ENCODE measurements around the gene FNDC3B.

Gene FNDC3B

GRCh38 chr3:172009803-172010202 is 29.6 kb upstream of the FNDC3B start:
- no peak overlapping the region for H3K27ac ChIP-seq

GRCh38 chr3:172012775-172013174 is 26.6 kb upstream of the FNDC3B start:
- Histone ChIP-seq H3K36me3 (no peaks in the 10 kb centered on the region), H3K4me3 (ENCODE audit: low read depth in 1 of 2, low read length in 1 of 2) (no peak overlapping the region), H3K4me1 (ENCODE audit: control insufficient read depth in 1 of 2, insufficient read depth in 1 of 2, low read depth in 1 of 2, low read length in 1 of 2) (no peaks in the 10 kb centered on the region), H3K27me3 (no peaks in the 10 kb centered on the region), H3K27ac (no peak overlapping the region), H3K9me3 (no peaks in the 10 kb centered on the region)
- no peak for TF ChIP-seq CTCF (IDR thresholded peaks at IDR 0.05)

More at GRCh38 chr3:172009803-172010202, 29.6 kb upstream of the FNDC3B start:
- TF ChIP-seq CTCF (IDR thresholded peaks at IDR 0.05), result no peak
- no peaks in the 10 kb centered on the region for H3K9me3 ChIP-seq
- no peaks in the 10 kb centered on the region for H3K27me3 ChIP-seq
- peaks cover 4 to 7% of the 10 kb centered on the region in 2 experiments for H3K4me1 ChIP-seq (ENCODE audit: control insufficient read depth in 1 of 2, insufficient read depth in 1 of 2, low read depth in 1 of 2, low read length in 1 of 2)
- no peak overlapping the region for H3K4me3 ChIP-seq (ENCODE audit: low read depth in 1 of 2, low read length in 1 of 2)
- H3K36me3 ChIP-seq, result no peaks in the 10 kb centered on the region

- no peaks in the 10 kb centered on the region for H3K36me3 ChIP-seq
- H3K4me1 ChIP-seq (ENCODE audit: control insufficient read depth in 1 of 2, insufficient read depth in 1 of 2, low read depth in 1 of 2, low read length in 1 of 2), result no peaks in the 10 kb centered on the region
- no peaks in the 10 kb centered on the region for H3K9me3 ChIP-seq
- no peak overlapping the region for H3K27ac ChIP-seq
- no peak for TF ChIP-seq CTCF (IDR thresholded peaks at IDR 0.05)
- H3K4me3 ChIP-seq (ENCODE audit: low read depth in 1 of 2, low read length in 1 of 2), result no peak overlapping the region
- no peaks in the 10 kb centered on the region for H3K27me3 ChIP-seq
These were observed 25.2 kb upstream of the FNDC3B start for GRCh38 chr3:172014145-172014544.

- Histone ChIP-seq H3K27ac (no peak overlapping the region), H3K27me3 (no peaks in the 10 kb centered on the region), H3K9me3 (no peaks in the 10 kb centered on the region), H3K4me1 (ENCODE audit: control insufficient read depth in 1 of 2, insufficient read depth in 1 of 2, low read depth in 1 of 2, low read length in 1 of 2) (no peaks in the 10 kb centered on the region), H3K4me3 (ENCODE audit: low read depth in 1 of 2, low read length in 1 of 2) (no peak overlapping the region), H3K36me3 (no peaks in the 10 kb centered on the region)
- TF ChIP-seq CTCF (IDR thresholded peaks at IDR 0.05), result no peak
These were observed 21.0 kb upstream of the FNDC3B start for GRCh38 chr3:172018364-172018763.

- no peak for TF ChIP-seq CTCF (IDR thresholded peaks at IDR 0.05)
- H3K27ac ChIP-seq, result no peak overlapping the region
- H3K4me3 ChIP-seq (ENCODE audit: low read depth in 1 of 2, low read length in 1 of 2), result no peak overlapping the region
- no peaks in the 10 kb centered on the region for H3K9me3 ChIP-seq
- H3K4me1 ChIP-seq (ENCODE audit: control insufficient read depth in 1 of 2, insufficient read depth in 1 of 2, low read depth in 1 of 2, low read length in 1 of 2), result no peaks in the 10 kb centered on the region
- no peaks in the 10 kb centered on the region for H3K36me3 ChIP-seq
- H3K27me3 ChIP-seq, result no peaks in the 10 kb centered on the region
These were observed 18.6 kb upstream of the FNDC3B start for GRCh38 chr3:172020763-172021162.

- H3K27ac ChIP-seq, result no peak overlapping the region
- H3K4me1 ChIP-seq (ENCODE audit: control insufficient read depth in 1 of 2, insufficient read depth in 1 of 2, low read depth in 1 of 2, low read length in 1 of 2), result no peaks in the 10 kb centered on the region
- H3K9me3 ChIP-seq, result no peaks in the 10 kb centered on the region
- H3K4me3 ChIP-seq (ENCODE audit: low read depth in 1 of 2, low read length in 1 of 2), result no peak overlapping the region
- TF ChIP-seq CTCF (IDR thresholded peaks at IDR 0.05), result no peak
- no peaks in the 10 kb centered on the region for H3K27me3 ChIP-seq
- H3K36me3 ChIP-seq, result no peaks in the 10 kb centered on the region
These were observed 18.2 kb upstream of the FNDC3B start for GRCh38 chr3:172021164-172021563.
